ENCODE results near the gene IL20RA.

DNA sequence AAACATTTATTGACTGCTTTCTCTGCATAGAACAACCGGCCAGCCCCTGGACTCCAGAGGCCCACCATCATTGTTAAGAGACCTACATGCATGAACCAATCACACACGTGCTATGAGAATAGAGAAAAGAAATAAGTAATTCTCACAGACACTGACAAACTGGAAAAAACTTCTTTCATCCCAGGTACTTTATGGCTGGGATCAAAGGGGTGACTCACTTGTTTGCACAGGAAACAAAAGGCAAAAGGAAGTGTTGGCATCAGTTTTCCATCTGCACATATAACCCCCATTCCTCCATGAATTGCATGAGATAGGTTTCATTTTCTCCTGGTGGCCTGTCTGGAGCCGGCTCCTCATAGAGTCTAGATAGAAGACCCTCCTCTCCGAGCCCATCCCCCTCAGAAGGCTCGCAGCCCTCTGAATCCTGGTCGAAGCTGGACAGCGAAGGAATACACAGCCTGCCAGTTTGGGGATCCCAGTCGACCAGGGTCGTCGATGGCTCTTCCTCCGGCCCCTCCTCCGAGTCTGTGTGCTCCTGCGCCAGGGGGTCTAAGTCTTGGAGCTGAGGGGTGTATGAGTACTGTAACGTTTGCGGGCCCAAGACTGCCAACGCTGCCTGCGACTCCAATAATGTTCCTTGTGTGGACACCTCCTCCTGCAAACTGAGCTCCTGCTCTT lies 43.3 kb downstream of the IL20RA start:
- no peak for TF ChIP-seq POLR2A (IDR thresholded peaks at IDR 0.05)
- TF ChIP-seq, protein P1, sequence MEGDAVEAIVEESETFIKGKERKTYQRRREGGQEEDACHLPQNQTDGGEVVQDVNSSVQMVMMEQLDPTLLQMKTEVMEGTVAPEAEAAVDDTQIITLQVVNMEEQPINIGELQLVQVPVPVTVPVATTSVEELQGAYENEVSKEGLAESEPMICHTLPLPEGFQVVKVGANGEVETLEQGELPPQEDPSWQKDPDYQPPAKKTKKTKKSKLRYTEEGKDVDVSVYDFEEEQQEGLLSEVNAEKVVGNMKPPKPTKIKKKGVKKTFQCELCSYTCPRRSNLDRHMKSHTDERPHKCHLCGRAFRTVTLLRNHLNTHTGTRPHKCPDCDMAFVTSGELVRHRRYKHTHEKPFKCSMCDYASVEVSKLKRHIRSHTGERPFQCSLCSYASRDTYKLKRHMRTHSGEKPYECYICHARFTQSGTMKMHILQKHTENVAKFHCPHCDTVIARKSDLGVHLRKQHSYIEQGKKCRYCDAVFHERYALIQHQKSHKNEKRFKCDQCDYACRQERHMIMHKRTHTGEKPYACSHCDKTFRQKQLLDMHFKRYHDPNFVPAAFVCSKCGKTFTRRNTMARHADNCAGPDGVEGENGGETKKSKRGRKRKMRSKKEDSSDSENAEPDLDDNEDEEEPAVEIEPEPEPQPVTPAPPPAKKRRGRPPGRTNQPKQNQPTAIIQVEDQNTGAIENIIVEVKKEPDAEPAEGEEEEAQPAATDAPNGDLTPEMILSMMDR (IDR thresholded peaks at IDR 0.05): no peak
- no peak for TF ChIP-seq EP300 (IDR thresholded peaks at IDR 0.05)

All from ovary (tissue), 3 donors.